ENCODE results near the gene CHD9.

CHD9 gene

DNA sequence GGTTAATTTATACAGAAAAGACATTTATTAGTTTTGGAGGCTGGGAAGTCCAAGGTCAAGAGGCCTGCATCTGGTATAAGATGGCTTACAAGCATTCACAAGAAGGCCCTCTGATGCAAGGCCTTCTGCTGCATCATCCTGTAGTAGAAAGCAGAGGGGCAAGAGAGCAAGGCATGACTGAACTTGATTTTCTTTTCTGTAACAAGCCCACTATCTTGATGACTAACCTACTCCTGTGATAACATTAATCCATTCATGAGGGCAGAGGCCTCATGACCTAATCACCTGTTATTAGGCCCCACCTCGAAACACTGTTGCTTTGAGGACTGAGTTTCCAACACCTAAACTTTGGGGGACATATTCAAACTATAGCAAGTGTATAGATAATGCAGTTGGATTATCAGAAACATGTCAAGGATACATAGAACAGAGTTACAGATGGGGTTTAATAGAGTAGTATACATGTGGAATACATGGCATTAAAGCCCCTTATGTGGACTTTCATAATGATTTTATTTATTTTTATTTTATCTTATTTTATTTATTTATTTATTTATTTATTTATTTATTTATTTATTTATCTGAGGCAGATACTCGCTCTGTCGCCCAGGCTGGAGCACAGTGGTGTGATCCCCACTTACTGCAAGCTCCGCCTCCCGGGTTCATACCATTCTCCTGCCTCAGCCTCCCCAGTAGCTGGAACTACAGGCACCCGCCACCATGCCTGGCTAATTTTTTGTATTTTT, 88.2 kb downstream of the CHD9 start (continued):
- TF ChIP-seq ZNF221 (tag by site-specific recombination; IDR thresholded peaks at IDR 0.05; ENCODE audit: borderline replicate concordance) (no peak), ZNF146 (tag by site-specific recombination; IDR thresholded peaks at IDR 0.05) (no peak), KLF16 (tag by site-specific recombination; IDR thresholded peaks at IDR 0.05) (no peak), ZNF335 (tag by site-specific recombination; conservative IDR thresholded peaks at IDR 0.05) (no peak), ZNF585B (tag by site-specific recombination; IDR thresholded peaks at IDR 0.05) (no peak), ZNF664 (tag by site-specific recombination; IDR thresholded peaks at IDR 0.05) (peak; percentile 64; the same call in 1 of the 2 replicates), ZNF792 (tag by site-specific recombination; IDR thresholded peaks at IDR 0.05) (no peak), ZSCAN30 (tag by site-specific recombination; IDR thresholded peaks at IDR 0.05) (no peak), TCF7L2 (IDR thresholded peaks at IDR 0.05; ENCODE audit: borderline replicate concordance, low read depth, low read length) (no peak), ZNF433 (tag by site-specific recombination; IDR thresholded peaks at IDR 0.05; ENCODE audit: low read depth) (peak; percentile 80), ZNF175 (tag by site-specific recombination; IDR thresholded peaks at IDR 0.05) (no peak), ZNF548 (tag by site-specific recombination; IDR thresholded peaks at IDR 0.05) (no peak), ZBTB8A (tag by site-specific recombination; IDR thresholded peaks at IDR 0.05) (peak; percentile 77), ZNF48 (tag by site-specific recombination; IDR thresholded peaks at IDR 0.05) (no peak), SP2 (tag by site-specific recombination; IDR thresholded peaks at IDR 0.05) (no peak), ZXDB (tag by site-specific recombination; IDR thresholded peaks at IDR 0.05) (peak; percentile 86), KLF8 (tag by site-specific recombination; IDR thresholded peaks at IDR 0.05) (no peak), MZF1 (tag by site-specific recombination; IDR thresholded peaks at IDR 0.05; ENCODE audit: borderline replicate concordance) (no peak; the same call in 1 of the 2 replicates), ZFP37 (tag by site-specific recombination; IDR thresholded peaks at IDR 0.05) (peak; percentile 39; the same call in 1 of the 2 replicates), ZIC2 (tag by site-specific recombination; IDR thresholded peaks at IDR 0.05) (no peak), ZNF10 (tag by site-specific recombination; IDR thresholded peaks at IDR 0.05) (no peak), OVOL3 (tag by site-specific recombination; IDR thresholded peaks at IDR 0.05) (0 out of 2 replicates have a peak, but pooled peaks have one; percentile 25), ZBTB7A (tag by site-specific recombination; IDR thresholded peaks at IDR 0.05; ENCODE audit: low read depth) (no peak), ZBTB21 (tag by site-specific recombination; IDR thresholded peaks at IDR 0.05) (peak; percentile 67; the same call in 1 of the 2 replicates), ZNF394 (tag by site-specific recombination; IDR thresholded peaks at IDR 0.05; ENCODE audit: borderline replicate concordance) (peak; percentile 97), ZNF621 (tag by site-specific recombination; IDR thresholded peaks at IDR 0.05) (no peak)
- TF ChIP-seq, protein P1, sequence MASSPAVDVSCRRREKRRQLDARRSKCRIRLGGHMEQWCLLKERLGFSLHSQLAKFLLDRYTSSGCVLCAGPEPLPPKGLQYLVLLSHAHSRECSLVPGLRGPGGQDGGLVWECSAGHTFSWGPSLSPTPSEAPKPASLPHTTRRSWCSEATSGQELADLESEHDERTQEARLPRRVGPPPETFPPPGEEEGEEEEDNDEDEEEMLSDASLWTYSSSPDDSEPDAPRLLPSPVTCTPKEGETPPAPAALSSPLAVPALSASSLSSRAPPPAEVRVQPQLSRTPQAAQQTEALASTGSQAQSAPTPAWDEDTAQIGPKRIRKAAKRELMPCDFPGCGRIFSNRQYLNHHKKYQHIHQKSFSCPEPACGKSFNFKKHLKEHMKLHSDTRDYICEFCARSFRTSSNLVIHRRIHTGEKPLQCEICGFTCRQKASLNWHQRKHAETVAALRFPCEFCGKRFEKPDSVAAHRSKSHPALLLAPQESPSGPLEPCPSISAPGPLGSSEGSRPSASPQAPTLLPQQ (tag by site-specific recombination; IDR thresholded peaks at IDR 0.05): no peak
- TF ChIP-seq, protein P2, sequence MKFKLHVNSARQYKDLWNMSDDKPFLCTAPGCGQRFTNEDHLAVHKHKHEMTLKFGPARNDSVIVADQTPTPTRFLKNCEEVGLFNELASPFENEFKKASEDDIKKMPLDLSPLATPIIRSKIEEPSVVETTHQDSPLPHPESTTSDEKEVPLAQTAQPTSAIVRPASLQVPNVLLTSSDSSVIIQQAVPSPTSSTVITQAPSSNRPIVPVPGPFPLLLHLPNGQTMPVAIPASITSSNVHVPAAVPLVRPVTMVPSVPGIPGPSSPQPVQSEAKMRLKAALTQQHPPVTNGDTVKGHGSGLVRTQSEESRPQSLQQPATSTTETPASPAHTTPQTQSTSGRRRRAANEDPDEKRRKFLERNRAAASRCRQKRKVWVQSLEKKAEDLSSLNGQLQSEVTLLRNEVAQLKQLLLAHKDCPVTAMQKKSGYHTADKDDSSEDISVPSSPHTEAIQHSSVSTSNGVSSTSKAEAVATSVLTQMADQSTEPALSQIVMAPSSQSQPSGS (tag by site-specific recombination; IDR thresholded peaks at IDR 0.05; ENCODE audit: low read depth): no peak
- TF ChIP-seq, protein P3, sequence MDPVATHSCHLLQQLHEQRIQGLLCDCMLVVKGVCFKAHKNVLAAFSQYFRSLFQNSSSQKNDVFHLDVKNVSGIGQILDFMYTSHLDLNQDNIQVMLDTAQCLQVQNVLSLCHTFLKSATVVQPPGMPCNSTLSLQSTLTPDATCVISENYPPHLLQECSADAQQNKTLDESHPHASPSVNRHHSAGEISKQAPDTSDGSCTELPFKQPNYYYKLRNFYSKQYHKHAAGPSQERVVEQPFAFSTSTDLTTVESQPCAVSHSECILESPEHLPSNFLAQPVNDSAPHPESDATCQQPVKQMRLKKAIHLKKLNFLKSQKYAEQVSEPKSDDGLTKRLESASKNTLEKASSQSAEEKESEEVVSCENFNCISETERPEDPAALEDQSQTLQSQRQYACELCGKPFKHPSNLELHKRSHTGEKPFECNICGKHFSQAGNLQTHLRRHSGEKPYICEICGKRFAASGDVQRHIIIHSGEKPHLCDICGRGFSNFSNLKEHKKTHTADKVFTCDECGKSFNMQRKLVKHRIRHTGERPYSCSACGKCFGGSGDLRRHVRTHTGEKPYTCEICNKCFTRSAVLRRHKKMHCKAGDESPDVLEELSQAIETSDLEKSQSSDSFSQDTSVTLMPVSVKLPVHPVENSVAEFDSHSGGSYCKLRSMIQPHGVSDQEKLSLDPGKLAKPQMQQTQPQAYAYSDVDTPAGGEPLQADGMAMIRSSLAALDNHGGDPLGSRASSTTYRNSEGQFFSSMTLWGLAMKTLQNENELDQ (tag by site-specific recombination; IDR thresholded peaks at IDR 0.05; ENCODE audit: low read depth): no peak
- TF ChIP-seq, protein P4, sequence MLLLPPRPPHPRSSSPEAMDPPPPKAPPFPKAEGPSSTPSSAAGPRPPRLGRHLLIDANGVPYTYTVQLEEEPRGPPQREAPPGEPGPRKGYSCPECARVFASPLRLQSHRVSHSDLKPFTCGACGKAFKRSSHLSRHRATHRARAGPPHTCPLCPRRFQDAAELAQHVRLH (tag by site-specific recombination; IDR thresholded peaks at IDR 0.05): 0 out of 2 replicates have a peak, but pooled peaks have one; percentile 64
- TF ChIP-seq, protein P5, sequence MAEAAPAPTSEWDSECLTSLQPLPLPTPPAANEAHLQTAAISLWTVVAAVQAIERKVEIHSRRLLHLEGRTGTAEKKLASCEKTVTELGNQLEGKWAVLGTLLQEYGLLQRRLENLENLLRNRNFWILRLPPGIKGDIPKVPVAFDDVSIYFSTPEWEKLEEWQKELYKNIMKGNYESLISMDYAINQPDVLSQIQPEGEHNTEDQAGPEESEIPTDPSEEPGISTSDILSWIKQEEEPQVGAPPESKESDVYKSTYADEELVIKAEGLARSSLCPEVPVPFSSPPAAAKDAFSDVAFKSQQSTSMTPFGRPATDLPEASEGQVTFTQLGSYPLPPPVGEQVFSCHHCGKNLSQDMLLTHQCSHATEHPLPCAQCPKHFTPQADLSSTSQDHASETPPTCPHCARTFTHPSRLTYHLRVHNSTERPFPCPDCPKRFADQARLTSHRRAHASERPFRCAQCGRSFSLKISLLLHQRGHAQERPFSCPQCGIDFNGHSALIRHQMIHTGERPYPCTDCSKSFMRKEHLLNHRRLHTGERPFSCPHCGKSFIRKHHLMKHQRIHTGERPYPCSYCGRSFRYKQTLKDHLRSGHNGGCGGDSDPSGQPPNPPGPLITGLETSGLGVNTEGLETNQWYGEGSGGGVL (tag by site-specific recombination; IDR thresholded peaks at IDR 0.05): no peak
- TF ChIP-seq, protein P6, sequence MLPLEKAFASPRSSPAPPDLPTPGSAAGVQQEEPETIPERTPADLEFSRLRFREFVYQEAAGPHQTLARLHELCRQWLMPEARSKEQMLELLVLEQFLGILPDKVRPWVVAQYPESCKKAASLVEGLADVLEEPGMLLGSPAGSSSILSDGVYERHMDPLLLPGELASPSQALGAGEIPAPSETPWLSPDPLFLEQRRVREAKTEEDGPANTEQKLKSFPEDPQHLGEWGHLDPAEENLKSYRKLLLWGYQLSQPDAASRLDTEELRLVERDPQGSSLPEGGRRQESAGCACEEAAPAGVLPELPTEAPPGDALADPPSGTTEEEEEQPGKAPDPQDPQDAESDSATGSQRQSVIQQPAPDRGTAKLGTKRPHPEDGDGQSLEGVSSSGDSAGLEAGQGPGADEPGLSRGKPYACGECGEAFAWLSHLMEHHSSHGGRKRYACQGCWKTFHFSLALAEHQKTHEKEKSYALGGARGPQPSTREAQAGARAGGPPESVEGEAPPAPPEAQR (tag by site-specific recombination; IDR thresholded peaks at IDR 0.05): no peak

Measured in HEK293 (cell line).